Activated T-helper 1 cell treated with anti-CD3 and anti-CD28 coated beads, Interleukin-2, amount 50 U/mL, for 16 hours (primary cell): ENCODE measurements around the gene FN3K.

Experiments used
- DNase-seq, 2 donors: peaks; one replicate each; pipeline ENCODE4 v3.0.0-alpha.2; 2020; ENCODE audit warnings: low read depth in 1 of 2, low spot score in 1 of 2

Gene FN3K

DNA sequence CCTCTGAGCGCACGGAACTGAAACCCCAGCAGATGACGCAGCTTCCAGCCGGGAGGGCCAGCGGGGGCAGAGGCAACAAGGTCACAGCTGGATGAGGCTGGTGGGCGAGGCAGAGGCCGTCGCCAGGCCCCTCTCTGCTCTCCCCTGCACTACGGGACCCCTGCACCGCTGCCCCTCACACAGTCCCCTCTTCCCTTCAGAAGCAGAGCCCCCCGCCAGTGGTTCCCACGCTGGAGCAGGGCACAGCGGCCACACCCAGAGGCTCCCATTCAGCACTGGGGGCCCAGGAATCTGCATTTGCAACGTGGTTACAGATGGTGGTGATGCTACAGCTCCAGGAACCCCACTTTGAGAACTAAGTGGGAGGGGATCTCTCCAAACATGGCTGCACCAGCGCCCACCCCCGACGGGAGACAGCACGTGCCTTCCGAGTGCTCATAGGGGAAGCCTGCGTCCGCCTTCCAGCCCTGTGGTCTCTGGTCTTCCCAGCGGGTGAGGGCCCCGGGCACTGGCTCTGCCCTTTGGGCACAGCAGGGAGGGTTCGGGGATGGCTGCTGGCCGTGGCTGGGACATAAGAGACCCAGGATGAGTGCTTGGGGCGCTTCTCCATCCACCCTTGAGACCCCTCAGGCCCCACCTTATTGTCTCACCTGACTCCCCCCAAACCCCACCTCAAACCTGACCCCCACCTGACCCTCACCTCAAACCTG, 32.2 kb upstream of the FN3K start:
- DNase-seq, result no peak

DNA sequence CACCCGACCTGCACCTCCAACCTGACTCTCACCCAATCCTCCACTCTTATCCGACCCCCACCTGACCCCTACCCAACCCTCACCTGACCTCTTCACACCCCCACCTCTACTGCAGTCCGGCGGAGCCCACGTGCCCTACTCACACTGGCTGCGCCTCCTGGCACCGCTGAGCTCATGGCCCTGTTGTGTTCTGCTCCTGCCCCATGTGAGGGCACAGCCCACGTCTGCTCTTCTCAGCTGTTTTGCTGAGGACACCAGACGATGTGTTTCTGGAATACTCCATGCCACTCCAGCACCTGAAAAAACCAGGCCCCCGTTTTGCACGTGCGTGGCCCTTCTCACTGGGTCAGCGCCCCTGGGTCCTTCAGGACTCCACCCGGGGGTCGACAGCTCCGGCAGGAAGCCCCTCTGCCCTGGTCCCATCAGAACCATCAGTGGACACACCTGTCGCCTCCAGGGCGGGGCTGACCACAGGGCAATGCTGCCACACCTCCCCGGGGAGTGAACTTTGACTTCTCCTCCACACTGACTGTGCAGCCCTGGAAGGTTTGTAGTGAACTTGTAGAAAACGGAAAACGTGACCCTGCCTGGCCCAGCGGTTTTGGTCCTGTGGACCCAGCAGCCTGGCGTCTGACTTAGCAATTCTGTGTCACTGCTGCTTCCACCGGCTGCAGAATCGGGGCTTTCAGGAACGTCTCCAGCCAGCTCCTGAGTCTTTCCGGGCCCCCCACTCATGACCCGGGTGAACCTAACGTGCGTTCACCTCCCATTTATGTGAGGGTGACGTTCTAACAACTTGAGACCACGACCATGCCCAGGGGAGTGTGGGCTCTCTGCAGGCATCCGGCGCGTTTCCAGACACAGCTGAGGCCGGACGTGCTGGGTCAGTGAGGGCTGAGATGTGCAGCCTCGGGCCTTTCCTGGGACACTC, 31.2 kb upstream of the FN3K start:
- DNase-seq, result no peak

DNA sequence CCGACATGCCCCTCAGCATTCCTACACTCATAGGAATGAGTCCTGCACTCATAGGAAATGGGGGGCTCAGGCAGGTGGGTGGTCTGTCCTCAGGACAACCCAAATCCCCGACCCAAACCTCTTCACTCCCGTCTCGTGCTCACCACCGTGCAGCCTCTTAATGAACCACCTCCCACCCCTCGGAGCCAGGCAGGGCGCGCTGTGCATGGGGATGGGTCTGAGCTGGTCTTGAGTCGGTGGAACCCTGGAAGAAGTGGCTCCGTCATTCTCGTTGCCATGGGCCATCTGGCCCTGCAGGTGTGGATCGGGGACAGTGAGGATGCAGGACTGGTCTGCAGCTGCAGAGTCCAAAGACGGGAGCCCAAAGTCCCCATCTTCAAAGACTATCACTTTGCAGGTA, 30.5 kb upstream of the FN3K start:
- DNase-seq, result no peak

DNA sequence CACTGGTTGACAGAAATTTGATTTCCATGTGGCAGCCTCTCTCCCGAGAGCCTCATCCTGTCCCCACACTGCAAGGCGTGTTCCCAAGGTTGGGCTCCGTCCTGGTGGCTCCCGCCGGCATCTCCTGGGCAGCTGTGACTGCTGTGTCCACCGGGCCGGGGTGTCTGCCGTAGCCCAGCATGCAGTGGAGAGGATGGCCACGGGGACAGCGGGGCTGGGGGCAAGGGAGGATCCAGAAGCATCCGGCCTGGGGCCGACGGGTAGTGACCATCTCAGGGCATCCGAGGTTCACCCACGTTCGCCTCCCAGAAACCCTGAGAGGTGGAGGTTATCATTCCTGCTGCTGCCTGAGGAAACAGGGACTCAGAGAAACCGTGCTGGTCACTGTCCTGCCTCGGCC, 29.7 kb upstream of the FN3K start:
- no peak for DNase-seq

DNA sequence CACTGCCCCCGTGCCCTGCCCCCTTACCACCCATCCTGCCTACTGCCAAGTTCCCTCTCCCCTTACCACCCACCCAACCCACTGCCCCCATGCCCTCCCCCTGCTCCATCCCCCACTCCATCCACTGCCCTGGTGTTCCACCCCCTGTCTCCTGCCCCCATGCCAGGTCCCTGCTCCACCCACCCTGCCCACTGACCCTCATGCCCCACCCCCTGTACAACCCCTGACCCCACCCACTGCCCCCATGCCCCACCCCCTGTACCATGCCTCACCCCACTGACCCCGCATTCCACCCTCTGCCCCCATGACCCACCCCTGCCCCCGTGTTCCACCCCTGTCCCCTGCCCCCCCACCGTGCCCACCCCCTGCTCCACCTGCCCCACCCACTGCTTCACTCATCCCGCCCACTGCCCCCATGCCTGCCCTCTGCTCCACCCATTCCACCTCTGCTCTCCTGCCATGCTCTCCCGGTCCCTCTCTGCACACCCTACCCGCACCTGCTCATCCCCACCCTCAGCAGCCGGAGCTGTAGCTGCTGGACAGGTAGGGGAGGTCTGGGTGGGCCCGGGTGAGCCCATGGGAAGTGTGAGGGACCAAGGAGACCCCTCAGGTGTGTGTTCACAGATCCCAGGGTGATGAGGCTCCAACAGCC, 26.3 kb upstream of the FN3K start:
- no peak for DNase-seq

DNA sequence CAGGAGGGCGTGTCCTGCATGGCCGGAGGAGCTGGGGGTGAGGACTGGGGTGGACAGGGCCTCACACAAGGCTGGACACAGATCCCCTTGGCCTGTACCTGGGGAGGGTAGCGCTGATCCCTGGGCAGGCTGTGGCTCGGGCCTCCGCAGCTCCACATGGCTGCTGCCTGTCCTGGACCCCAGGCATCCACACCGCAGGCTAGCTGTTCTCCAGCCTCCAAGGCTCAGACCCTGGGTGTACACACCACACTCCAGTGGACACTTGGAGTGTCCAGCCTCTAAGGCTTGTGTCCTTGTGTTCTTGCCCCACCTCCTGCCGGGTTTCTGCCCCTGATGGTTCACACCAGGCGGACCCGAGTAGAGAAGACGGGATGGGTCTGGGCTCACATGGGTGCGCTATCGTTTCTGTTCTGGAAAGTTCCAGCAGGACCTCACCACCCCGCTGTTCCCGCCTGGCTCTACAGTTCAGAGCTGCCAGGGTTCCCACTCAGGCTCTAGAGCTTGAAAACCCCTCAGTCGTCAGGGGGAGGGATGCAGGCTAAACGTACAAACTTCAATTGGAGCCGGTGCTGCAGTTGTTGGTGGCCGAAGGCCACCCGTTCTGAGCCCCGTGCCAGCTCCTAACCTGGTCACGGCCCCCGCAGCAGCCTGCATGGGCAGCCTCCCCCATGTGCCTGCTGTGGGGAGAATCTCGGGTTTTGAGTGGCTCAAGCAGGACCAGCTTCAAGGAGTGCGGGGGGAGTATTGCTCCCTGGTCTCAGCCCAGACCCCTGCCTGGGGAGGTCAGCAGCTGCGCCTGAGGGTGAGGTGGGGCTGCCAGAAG, 25.5 kb upstream of the FN3K start:
- DNase-seq, result no peak

DNA sequence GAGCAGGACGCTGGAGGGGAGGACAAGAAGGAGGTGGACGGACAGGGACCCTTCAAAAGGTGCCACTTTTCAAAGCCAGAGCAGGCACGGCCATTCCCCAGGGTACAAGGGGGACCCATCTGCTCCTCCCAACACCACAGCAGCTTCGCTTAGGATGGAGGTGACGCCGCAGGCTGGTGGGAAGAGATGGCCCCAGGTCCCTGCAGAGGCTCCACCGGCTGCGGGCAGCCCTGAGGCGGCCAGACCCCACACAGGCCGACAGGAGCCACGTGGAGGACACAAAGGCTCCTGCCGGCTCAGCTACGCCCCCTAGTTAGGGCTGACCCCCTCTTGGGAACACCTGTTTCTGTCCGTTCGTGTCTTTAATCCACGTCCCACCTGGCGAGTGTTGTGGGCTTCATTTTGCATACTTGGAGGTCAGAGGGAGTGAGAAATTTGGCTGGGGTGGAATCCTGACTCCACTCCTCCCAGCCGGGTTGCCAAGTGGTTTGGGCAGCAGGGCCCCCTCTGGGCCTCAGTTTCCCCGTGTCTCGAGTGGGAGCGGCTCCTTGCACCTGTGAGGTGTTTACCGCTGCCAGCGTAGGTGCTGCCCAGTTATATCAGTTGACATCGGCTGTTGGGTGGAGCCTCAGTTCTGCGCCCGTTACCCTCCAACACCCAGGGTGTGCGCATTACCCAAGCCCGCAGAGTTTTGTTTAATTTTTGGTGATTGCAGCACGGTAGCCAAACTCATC, 24.7 kb upstream of the FN3K start:
- DNase-seq, result no peak

DNA sequence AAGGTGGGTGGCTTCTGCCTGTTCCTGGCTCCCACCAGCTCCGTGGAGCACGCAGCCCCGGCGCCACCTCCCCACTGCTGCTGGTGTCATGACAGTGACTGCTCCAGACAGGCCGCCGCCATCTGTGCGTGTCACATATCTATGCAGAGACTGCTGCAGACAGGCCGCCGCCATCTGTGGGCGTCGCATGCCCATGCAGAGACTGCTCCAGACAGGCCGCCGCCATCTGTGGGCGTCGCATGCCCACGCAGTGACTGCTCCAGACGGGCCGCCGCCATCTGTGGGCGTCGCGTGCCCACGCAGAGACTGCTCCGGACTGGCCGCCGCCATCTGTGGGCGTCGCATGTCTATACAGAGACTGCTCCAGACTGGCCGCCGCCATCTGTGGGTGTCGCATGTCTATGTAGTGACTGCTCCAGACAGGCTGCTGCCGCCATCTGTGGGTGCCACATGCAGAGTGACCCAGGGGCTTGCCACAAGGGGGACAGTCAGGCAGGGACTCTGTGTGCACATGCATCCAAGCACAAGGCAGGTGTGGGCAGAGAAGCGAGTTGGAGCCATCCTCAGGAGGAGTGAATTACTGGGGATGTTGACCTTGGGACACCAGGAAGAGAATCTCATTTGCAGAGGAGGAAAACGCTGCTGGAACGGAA, 22.2 kb upstream of the FN3K start:
- DNase-seq, result no peak

DNA sequence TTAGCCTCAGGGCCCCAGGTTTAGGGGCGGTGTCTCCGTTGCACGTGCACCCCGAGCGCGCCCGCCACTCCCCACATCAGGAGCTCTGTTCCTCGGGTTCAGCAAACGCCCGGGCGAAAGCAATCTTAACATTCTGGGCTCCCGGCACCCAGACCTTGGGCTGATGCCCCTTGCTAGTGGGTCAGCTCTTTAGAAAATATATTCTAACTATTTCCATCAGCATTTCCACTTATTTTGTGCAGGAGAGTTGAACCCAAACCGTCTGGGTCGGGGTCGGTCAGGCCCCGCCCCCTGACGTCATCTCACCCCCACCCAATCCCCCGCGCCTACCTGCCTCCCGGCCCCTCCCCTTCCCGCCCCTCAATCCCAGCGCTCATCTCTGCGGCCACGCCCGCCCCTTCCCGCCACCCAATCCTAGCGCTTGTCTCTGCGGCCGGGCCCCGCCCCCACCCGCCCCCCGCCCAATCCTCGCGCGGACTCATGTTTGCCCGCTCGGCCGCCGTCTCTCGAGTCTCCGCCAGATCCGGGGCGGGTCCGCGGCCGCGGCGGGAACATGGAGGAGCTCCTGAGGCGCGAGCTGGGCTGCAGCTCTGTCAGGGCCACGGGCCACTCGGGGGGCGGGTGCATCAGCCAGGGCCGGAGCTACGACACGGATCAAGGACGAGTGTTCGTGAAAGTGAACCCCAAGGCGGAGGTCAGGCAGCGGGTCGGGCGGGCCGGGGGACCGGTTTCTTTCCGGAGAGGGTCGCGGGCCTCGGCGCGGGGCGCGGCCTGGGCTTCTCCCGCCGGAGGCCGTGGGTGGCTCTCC, 19.0 kb upstream of the FN3K start, which contains the start of gene FN3KRP:
Gene FN3KRP, plus strand, starts transcription at position 504 of the 808 bp plus-strand sequence. Its CDS starts 50 bp downstream, at position 554.
- DNase-seq, result peak; percentile 68 to 79

DNA sequence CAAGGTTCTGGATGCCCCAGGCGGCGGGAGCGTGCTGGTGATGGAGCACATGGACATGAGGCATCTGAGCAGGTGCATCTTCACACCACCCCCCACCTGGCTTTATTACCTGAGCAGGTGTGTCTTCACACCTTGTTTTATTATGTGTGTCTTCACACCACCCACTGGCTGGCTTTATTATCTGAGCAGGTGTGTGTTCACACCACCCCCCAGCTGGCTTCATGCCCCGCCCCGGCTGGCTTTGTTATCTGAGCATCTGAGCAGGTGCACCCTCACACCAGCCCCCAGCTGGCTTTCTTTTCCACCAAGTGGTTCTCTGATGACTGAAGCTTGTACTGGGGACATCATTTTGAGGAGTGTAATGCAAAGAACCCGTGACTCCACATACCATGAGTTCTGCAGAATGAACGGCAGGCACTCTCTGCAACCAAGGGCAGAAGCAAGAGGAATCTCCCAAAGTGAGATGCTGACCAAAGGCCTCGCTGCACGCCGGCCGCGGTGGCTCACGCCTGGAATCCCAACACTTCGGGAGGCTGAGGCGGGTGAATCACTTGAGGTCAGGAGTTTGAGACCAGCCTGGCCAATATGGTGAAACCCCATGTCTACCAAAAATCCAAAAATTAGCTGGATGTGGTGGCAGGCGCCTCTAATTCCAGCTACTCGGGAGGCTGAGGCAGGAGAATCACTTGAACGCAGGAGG, 16.3 kb upstream of the FN3K start:
- no peak for DNase-seq

DNA sequence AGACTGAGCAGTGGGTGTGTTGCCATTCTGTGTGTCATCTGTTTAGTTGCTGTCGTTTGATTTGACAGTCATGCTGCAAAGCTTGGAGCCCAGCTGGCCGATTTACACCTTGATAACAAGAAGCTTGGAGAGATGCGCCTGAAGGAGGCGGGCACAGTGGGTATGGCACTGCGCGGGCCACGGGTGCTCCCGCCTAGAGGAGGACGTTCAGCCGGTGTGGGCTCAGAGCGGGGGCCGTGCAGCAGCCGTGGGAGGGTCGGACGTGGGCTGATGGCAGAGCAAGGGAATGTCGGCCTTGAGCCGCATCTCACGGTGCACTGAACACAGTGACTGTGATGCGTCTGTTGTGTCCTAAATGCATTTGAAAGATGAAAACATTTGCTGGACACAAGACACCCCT, 15.2 kb upstream of the FN3K start:
- no peak for DNase-seq

DNA sequence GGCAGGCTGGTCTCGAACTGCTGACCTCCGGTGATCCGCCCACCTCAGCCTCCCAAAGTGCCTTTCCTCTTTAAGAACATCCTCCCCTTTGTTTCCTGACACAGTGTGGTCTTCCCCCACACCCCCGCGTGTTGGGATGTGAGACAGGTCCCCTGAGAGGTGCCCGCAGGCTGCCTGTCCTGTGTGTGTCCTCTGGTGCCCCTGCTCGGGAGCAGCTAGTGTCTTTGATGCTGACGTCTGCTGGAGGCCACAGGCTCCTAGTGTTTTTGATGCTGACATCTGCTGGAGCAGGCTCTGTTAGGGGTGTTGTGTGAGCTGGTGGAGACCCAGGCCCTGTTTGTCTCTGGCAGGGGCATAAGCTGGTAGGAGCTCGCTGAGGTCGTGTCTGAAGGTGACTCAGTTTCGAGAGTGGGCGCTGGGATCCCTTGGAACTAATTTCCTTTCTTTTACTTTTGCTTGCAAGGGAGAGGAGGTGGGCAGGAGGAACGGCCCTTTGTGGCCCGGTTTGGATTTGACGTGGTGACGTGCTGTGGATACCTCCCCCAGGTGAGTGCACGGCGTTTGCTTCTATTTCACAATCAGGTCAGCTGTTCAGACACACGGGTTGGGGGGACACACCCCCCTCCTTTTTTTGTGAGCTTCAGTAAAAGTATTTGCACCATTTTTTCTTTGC, 12.9 kb upstream of the FN3K start:
- DNase-seq, result no peak

DNA sequence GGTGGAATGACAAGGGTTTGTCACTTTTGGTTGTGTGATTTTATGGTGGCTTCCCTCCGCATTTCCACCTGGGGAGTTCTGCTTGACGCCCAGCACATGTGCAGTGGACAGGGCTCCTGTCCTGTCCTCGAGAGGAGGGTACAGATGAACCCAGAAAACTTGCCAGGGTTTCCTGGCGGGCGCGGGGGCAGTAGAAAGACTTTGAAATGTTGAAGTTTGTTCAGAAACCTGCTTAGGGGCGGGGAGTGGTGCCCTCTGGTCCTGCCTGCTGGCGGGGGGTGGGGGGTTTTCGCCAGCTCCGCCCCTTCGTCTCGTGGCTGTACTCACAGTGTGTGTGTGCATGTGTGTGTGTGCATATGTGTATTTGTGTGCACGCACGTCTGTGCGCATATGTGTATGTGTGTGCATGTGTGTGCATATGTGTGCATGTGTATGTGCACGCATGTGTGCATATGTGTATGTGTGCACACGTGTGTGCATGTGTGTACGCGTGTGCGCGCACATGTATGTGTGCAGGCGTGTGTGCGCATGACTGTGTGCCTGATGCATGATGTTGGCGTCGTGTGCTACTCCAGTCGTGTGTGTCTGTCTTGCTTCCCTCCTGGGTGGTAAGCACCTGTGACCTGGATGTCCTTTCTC, 12.1 kb upstream of the FN3K start:
- no peak for DNase-seq

DNA sequence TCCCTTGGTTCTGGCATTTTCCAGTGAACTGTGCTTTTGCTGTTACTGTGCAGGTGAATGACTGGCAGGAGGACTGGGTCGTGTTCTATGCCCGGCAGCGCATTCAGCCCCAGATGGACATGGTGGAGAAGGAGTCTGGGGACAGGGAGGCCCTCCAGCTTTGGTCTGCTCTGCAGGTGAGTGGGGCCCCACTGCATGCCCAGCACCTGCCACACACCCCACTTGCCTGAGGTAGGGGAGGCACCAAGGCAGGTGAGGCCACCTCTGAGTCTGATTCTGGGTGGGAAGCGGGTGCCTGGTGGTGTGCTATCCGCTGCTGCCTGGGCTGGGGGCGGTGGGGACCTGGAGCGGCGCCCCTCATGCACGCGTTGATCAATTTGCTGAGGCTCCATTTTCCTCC, 9.0 kb upstream of the FN3K start:
- no peak for DNase-seq

DNA sequence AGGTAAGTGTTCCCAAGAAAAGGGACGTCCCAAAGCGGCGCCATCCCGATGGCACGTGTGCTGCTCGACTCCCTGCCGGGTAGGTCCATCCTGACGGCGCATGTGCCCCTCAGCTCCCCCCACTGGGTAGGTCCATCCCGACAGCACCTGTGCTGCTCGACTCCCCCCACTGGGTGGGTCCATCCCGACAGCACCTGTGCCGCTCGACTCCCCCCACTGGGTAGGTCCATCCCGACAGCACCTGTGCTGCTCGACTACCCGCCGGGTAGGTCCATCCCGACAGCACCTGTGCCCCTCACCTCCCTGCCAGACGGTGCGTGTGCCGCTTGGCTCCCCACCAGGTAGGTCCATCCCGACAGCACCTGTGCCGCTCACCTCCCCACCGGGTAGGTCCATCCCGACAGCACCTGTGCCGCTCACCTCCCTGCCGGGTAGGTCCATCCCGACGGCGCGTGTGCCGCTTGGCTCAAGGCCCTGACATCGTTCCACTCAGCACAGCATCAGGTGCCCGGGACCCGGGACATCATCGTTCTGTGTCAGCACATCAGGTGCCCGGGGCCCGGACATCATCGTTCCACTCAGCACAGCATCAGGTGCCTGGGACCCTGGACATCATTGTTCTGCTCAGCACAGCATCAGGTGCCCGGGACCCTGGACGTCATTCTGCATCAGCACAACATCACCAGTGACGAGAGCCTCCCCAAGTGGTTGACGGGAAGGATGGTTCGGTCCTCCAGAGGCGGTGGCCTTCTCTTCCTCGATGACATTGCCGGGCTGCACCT, 5.7 kb upstream of the FN3K start:
- DNase-seq, result no peak

DNA sequence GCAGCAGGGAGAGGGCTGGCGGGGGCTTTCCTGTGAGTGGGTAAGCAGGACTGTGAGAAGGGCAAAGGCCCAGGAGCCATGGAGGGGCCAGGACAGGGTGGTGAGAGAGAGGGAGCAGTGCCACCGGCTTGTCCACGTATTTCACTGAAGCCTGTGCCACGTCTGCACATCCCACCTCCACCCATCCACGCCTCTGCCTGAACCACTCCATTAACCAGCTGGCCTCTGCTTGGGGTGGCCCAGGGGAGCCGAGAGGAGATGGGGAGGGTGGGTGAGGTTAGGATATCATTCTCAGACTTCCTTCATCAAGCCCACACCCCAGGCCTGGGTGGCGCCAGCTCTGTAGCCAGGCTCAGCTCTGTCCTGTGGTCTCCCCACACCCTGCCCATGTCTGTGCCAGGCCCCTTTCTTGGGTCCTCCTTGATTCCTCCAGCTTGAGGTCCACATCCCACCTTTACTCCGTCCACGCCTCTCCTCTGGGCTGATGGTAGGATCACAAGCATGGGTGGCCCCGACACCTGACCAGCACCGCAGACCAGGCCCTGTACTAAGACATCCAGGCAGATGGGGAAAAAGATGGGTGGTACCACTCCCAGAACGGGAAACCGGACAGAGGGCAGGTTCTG, 3.2 kb upstream of the FN3K start:
- no peak for DNase-seq
